ENCODE results near the gene SSBP4.

SSBP4 gene

DNA sequence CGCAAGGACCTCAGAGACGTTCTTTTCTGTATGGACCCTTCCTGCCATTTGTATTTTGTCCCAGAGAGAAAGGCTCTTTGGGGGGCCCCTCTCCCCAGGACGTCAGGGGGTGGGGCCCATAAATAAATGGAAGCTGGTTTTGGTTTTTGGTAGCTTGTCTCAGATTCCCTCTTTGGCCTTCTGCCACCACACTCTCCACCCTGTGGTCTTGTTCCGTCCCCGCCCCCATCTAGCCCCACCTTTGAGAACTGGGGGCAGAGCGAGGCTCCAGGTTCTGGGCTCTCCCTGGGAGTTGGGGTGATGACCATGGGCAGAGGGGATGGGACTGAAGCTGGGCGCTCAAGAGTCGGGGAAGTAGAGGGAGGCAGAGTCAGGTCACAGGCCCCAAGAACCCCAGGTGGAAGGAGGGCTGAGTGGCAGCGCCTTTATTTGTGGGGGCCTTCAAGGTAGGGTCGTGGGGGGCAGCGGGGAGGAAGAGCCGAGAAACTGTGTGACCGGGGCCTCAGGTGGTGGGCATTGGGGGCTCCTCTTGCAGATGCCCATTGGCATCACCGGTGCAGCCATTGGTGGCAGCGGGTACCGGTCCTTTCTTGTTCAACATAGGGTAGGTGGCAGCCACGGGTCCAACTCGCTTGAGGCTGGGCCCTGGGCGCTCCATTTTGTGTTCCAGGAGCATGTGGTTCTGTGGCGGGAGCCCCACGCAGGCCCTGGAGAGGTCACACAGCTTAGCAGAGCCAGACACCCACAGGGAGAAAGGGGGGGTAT is 15.4 kb downstream of the SSBP4 start:
- no peak for DNase-seq

DNA sequence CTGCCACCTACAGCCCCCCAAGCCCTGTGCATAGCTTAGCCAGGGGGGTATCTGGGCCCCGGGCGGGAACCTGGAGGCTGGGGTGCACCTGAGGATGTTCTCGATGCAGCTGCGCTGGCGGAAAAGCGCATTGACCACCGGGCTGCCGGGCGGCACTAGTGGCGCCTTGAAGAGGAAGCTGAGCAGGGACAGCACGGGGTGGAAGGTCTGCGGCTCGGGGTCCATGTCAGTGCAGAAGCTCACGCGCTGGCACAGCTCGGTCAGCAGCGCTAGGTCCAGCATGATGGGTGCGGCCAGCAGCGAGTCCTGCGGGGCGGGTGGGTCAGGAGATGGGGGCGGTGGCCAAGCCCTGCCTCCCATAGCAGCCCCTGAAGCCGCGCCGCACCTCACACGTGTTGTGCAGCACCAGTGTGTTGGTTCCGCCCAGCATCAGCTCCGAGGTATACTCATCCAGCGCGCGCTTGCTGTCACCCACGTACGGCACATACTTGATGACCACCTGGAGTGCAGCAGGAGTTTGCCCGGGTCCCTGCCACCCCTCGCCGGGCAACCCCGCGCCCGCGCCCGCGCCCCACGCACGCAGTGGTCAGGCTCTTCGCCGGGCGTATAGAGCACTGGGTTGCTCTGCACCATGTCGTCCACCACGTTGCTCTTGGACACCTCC is 16.1 kb downstream of the SSBP4 start:
- DNase-seq: no peak

DNA sequence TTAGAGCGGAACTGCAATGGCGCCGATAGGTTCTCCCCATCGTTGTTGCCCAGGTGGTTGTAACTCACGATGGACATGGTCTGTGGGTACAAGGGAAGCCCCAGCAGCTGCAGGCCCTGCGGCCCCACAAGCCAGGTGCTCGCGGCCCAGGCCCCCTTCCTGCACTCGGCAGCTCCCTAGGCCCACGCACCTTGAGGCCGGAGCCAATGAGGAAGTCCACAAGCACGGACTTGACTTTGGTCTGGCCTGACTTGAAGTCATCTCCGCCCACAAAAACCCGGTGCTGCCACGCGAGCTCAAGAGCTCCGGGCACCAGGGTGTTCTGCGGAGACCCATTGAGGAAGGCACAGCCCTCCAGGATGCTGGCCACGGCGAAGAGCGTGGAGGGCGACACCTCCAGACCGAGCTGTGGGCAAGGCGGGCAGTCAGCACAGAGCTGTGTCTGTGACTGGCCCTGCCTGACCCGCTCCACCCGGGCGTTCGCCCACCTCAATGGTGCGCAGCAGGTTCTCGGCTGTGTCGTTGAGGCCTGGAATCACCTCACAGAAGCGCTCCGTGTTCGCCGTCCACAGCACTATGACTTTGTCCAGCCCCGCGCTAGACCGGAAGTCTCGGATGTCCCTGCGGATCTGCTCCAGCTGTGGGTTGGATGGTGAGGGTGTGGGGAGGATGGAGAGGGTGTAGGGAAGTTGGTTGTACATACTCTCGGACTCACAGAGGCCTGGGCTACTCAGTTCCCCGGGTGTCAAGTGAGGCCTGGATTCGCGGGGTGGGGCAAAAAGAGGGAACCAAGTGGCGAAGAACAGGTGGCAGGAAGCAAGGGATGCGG is 16.9 kb downstream of the SSBP4 start:
- no peak for DNase-seq

DNA sequence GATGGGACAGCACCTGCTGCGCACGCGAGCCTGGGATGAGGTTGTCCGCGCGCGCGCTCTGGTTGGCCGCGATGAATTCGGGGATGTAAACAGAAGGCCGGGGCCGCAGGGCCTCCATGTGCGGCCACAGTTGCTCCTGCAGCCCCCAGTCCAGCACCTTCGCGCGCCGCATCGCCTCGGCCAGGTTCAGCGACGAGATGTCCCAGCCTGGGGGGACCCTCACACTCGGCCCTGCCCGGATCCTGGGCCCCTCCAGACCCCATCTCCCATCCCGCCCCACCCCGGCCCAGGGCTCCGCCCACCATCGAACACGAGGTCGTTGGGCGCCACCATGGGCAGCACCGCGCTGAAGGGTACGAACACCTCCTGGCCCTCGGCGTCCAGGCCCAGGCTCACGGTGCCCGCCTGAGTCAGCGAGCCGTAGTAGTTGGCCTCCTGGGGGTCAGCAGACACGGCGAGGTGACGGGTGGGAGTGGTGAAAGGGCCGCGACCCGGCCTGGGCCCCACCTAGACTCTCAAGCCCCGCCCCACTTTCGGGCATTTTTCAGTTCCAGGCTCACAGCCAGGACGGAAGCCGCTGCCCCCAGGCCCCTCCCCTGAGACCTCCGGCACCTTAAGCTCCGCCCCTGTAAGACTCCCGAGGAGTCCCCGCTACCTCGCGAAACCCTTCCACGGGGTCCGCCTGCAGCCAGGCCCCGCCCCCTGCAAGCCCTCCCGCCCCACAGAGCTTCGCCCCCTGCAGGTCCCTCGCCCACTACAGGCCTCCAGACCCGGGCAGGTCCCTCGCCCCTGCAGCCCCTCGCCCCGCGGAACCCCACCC is 17.7 kb downstream of the SSBP4 start:
- peak; percentile 85 for DNase-seq

DNA sequence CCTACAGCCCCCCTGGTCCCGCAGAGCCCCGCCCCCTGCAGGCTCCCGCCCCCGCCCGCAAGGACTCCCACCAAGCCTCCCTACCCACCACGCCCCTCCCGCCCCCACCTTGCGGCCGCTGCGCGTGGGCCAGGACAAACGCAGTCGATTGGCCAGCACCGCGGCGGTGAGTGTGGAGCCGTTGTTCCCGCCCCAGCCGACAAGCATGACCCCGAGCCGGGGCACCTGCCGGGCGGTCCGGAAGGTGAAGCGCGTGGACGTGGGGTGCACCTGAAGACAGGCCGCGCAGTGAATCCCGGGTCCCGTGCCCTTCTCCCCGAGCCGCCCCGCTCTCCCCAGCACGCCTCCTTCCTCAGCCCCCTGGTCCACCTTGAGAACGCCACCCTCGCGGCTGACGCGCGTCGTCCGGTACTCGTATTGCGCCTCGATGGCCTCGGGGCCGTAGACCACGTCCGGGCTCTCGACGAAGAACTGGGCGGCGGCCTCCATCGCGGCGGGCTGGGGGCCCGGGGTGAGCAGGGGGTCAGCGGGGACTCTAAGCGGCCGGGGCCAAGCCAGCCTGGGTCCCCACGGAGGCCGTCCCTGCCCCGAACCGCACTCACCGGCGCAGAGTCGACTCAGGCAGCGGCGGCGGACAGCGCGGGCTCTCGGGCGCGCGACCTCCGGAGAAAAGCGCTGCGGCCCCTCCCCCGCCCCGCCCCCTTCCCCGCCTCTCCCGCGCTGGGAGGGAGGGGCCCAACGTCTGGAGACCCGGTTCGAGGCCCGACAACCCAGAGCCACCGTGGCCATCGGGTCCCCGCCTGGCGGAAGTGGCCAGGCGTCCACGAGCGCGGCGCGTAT is 18.5 kb downstream of the SSBP4 start, which contains the start of gene ISYNA1:
ISYNA1 (minus strand) TSS at position 643 of the 840 bp plus-strand sequence; CDS start at position 489, 154 bp downstream.
- DNase-seq: peak; percentile 71

DNA sequence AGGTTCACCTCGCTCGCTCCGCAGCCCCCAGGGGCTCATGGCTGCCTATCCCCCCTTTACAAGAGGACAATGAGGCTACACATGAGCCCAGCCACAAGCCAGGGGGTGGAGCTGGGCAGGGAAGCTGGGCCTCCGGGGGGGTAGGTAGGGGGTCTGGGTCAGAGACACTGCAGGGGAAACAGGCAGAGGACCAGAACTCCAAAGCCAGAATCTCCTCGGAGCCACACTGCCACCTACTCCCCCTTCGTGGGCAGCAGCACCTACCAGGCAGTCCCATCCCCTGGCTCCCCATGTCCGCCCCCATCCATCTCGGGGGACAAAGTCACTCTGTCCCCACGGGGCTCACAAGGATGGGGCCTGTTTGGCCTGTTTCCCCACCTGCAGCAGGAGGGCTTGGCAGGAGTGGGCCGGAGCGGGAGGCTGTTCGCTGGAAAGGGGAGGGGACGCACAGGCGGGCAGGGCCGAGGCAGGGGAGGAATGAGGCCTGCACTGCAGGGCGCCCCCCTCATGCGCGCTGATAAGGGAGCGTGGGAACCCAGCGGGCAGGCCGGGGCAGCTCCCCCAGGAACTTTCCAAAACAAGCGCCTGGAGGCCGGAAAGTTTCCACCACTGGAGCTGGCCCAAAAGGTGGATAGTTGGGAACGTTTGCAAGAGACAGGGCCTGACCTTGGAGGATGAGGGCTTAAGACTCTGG is 19.3 kb downstream of the SSBP4 start:
- DNase-seq: no peak

DNA sequence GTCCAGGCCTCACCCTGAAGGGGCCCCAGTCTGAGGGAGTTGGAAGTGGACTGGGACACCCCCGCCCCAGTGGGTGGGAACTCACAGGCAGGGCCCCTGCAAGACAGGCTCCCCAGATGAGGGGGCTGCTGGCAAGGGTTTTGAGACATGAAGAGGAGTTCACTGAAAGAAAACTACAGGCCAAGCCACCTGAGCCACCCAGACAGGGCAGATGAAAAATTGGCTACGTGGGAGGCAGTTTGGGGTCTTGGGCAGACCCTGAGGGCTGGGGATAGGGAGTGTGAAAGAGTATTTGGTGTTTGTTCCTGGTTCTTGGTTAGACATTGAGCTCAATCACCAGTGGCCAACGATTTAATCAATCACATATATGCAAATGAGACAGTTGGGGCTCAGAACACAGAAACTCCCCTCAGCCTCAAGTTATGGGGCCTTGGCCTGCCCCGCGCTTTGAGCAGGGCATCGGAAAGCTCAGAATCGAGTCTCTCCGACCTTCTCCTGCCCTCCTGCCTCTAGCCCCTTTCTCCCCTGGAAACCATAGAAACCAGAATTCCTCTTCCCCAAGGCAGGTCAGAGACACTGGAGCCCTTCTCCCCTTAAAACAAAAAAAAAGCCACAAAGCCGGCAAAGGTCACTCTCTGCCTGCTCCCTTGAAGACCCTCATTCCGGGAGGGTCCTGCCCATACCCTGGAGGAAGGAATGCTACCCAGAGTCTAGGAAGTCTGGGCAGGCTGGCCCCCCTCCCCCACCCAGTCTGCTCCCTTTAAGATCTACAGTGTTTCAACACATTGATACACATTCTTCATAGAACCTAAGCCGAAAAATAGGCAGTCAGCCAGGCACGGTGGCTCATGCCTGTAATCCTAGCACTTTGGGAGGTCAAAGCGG is 20.1 kb downstream of the SSBP4 start:
- no peak for DNase-seq

DNA sequence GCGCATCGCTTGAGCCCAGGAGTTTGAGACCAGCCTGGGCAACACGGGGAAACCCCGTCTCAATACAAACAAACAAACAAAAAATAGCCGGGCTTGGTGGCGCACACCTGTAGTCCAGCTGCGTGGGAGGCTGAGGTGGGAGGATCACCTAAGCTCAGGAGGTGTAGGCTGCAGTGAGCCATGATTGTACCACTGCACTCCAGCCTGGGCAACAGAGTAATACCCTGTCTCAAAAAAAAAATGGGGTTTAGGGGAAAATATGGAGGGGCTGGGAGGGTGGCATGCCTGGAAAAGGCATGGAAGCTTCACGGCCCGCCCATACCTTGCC is 20.7 kb downstream of the SSBP4 start:
- no peak for DNase-seq

DNA sequence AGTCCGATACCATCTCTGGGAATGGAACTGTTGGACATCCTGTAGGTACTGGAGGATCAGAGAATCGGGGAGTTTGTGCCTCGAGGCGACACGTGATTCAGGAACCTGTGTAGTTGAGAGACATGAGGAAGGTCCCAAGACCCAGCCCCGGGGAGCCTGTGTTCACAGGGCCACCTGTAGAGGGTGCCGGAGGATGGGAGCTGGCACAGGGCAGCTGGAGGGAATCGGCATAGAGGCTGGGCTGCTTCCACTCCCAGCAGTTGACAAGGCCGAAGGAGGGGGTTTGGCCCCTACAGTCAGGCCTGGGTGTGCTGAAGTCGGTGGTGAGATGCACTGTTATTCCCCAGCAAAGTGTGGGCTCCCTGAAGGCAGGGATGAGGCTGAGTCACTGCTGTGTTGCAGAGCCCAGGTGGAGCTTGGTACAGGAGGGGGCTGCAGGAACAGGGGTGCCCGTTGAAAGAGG is 21.2 kb downstream of the SSBP4 start:
- DNase-seq: no peak

DNA sequence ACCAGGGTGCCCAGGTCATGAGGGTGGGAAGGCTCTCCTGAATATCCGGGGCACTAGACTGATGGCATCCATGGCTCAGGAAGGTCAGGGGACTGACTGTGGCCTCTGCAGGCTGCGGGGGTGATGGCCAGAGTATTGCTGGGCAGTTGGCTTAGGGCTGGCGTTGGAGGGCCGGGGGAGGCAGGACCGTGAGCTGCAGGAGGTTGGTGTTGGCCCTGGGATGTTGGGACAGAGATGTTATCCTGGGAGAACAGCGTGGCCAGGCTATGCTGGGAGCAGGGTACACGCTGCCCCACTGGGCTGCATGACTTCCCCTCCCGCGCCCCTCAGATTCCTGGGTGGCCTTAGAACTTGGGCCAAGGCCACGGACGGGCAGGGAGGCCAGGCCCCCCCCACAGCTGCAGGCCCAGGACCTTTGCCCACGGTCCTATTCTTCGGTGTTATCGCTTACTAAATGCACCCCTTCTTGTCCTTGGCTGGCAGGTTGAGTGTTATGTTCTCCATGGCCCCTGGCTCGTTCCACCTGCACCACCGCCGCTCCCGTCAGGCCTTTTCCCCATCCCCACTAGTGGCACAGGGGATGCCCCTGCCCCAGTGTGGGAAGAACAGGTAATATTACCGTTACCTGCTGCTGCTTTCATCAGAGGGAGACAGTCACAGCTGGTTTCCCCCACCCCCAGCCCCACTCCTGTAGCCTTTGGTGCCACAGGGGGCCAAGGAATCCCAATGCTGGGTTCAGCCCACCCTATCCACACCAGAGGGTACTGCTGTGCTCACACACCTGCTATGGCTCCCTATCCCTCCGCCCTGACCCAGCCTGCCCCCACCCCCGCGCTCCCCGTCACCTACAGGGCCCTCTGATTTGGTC is 22.0 kb downstream of the SSBP4 start:
- DNase-seq: no peak

DNA sequence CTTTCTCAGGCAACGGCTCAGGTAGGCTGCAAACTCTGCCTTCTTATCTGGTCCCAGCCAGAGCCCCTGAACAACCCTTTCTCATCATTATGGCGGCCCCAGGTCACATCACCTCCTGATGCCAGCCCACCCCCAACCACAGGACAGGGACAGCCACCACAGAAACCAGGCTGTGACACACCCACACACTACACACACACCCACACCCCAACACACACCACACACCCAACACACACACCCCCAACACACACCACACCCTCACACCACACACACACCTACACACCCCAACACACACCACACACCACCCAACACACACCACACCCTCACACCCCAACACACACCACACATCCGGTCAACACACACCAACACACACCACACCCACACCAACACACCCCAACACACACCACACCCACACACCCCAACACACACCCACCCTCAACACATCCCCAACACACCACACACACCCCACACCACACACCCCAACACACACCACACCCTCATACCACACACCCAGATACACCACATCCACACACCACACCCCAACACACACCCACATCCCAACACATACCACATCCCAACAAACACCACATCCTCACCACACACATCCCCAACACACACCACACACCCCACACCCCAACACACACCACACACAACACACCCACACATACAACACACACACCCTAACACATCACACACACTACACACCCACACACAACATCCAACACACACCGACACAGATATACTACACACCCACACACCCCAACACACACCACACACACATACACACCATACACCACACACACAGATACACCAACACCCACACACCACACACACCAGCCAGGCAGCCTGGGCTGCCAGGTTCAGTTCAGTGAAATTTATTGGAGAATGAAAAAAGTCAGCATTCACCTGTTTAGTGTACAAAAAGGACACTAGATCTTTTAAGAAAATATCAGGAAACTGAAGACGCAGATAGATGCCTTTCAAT is 22.9 kb downstream of the SSBP4 start:
- no peak for DNase-seq

DNA sequence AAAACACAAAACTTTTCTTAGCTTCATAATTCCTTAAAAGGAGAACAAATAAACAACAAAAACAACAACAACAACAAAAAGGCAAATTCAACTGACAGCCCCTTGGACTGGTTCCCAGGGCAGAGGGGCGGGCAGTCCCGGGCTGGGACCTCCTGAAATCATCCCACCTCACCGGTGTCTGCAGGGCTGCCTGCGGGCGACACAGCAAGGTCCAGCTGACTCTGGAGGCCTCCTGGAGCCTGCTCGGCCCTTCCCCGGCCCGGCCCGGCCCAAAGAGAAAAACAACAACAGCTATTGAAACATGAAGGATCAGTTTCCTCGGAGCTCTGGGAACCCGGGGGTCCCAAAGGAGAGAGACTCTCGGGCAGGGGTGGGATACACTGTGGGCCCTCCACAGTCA is 23.7 kb downstream of the SSBP4 start:
- DNase-seq: no peak

DNA sequence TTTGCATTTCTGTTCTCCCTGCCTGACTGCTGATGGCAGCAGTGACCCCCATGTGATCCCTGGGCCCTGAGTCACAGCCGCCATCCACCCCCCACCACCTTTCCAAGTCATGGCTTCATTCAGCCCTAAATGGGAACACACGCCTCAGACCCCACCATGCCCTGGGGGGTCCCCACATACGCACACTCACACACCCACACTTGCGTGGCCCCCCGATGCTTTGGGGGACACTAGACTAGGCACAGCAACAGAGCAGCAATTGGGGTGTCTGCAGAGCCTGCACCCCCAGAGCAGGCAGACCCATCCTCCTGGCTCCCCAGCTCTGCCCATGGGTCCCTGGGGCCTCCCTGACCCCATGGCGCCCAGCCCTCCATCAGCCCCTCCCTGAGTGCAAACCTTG is 24.2 kb downstream of the SSBP4 start:
- no peak for DNase-seq

DNA sequence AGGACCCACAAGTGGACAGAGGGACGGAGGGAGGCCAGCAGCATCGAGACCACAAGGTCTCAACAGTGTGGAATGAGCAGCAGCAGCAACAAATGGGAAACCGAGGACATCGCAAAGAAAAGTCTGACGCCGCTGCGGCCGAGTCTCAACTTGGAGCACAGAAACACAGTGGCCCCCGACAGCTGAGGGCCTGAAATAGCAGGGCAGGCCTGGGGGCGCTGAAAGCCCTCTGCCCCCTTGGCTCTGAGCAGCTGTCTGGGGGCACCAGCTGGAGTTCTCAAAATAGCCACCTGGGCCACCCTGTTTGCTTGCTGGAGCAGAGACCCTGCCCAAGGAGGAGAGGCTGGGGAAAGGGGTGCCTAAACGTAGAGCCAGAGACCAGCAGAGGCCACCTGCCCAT is 24.6 kb downstream of the SSBP4 start:
- no peak for DNase-seq

DNA sequence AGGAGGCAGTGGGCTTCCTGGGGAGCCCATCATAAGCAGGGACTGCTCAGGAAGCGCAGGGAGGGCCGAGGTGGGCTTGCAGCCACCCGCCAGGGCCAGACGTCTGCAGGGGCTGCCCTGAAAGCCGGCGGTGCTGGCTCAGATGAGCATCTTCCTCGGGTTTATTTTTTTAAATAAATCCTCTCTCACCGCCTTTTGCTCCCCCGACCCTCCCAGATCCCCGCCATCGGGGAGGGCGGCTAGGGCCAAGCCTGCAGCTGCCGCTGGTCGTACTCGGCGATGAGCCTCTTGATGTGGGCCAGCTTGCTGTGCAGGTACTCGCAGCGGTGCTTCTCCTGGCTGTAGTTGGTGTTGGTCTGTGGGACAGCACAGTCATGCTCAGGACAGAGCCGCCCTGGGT is 25.3 kb downstream of the SSBP4 start:
- no peak for DNase-seq

DNA sequence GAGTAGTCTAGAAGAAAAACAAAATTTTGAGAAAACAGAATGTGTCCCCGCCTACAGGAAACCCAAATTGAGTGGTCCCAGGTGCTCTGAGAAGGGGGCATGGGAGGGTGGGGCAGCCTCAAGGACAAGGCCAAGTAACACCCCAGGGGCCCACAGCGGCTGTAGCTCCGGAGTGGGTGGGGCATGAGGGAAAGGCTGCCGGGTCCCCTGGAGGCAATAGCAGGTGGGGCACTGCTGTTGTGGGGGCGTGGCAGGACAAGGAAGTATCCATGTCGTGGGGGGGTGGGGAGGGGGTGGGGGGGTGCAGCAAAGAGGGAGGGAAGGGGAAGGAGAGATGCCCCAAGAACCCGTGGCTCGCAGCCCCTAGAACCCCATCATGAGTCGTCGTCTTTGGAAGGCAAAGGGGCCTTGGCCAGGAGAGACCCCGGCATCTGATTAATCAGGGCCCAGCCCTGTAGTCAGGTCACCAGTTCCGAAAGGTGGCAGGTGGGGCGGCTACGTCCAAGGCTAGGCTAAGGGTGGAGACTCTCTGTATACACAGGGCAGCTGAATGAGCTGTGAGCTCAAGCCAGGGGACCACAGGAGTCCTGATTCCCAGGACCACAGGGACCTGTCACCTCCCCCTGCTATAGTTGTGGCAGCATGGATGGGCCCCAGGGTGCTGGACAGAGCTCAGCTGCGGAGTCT is 26.2 kb downstream of the SSBP4 start:
- no peak for DNase-seq

DNA sequence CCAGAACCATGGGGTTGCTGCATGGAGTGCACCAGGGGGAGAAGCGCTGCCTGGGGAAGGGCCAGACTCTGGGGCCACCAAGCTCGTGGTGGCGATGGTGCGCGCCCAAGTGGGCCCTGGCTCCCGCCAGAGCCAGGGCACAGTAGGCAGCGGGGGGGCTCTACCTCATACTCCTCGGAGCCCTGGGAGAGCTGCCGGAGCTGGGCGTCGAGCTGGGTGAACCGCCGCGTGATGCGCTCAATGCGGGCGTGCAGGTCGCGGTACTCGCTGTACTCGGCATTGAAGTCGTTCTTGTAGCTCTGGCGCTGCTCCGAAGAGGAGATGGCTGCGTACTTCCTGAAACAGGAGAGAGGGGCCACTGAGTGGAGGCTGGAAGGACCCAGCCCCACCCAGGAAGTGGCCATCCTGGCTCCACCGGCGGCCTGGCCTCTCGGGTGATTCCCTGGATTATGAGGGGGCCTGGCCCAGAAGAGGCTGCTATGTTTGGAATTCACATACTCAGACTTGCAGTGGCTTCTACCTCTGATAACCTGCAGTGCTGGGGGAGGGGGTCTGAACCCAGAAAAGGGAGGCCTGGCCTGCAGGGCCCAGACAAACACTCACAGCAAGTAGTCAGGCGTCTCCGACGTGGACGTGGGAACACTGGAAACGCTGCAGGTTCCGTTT is 27.1 kb downstream of the SSBP4 start:
- no peak for DNase-seq
